Naive thymus-derived CD4-positive, alpha-beta T cell (primary cell): ENCODE measurements around the gene TMEM132D. TPM values are rescaled to one million over a fixed set of nuclear protein-coding genes. Genes with fewer than 3 reads are reported as not detected.

Experiments used
- ATAC-seq: fragments of 150-1000 bp; cut with Tn5 transposase; 2 replicates; pipeline ENCODE4 v1.10.0; 2021; ENCODE audit warnings: mild to moderate bottlenecking, moderate library complexity
- CTCF ChIA-PET: fragments of 350-600 bp; sonication (Branson Sonifier 250); formaldehyde crosslinking; loops from one replicate; lab custom pipeline; 2021; ENCODE audit warnings: antibody characterized with exemption; lab: Charles Lee
- POLR2A ChIA-PET: fragments of 350-600 bp; sonication (Branson Sonifier 250); formaldehyde crosslinking; loops from one replicate; lab custom pipeline; 2021; ENCODE audit warnings: antibody characterized with exemption, inconsistent platforms; lab: Charles Lee
- DNase-seq, 9 donors: peaks; one replicate each; pipeline versions ENCODE4 v3.0.0 to v3.0.0-alpha.2; 2020 to 2022; ENCODE audit warnings: mixed read lengths in 1 of 9
- H3K27ac ChIP-seq: one replicate; pipeline ENCODE4 v1.7.0; 2013; ENCODE audit warnings: mild to moderate bottlenecking, low read depth, low read length, moderate library complexity
- H3K27me3 ChIP-seq, 2 donors: one replicate each; pipeline ENCODE4 v1.7.0; 2013; ENCODE audit warnings: low read length in 2 of 2, mild to moderate bottlenecking in 2 of 2, moderate library complexity in 2 of 2; ENCODE audit not compliant: control insufficient read depth in 2 of 2, insufficient read depth in 2 of 2
- H3K36me3 ChIP-seq, 3 experiments: 1 replicate in 2 of 3; 2 replicates in 1 of 3; pipeline ENCODE4 v1.7.0; 2013; ENCODE audit warnings: low read length in 3 of 3, mild to moderate bottlenecking in 3 of 3, moderate library complexity in 1 of 3; ENCODE audit not compliant: insufficient read depth in 3 of 3, control insufficient read depth in 2 of 3
- H3K4me1 ChIP-seq, 2 donors: one replicate each; pipeline ENCODE4 v1.7.0; 2013; ENCODE audit warnings: low read length in 2 of 2, mild to moderate bottlenecking in 2 of 2, moderate library complexity in 1 of 2; ENCODE audit not compliant: control insufficient read depth in 2 of 2, insufficient read depth in 2 of 2
- H3K4me3 ChIP-seq: 2 replicates; pipeline ENCODE4 v1.7.0; 2013; ENCODE audit warnings: mild to moderate bottlenecking, low read length
- H3K9me3 ChIP-seq, 3 experiments: 1 replicate in 2 of 3; 2 replicates in 1 of 3; pipeline ENCODE4 v1.7.0; 2013; ENCODE audit warnings: low read length in 3 of 3; ENCODE audit not compliant: control insufficient read depth in 2 of 3
- H3K27ac Mint-ChIP-seq, 9 donors: one replicate each; pipeline ENCODE4 v1.8.0; 2020 to 2022; ENCODE audit warnings: mixed read lengths in 9 of 9, mild to moderate bottlenecking in 8 of 9, moderate library complexity in 5 of 9, inconsistent platforms in 2 of 9
- H3K27me3 Mint-ChIP-seq, 5 donors: one replicate each; pipeline ENCODE4 v1.8.0; 2021 to 2022; ENCODE audit warnings: mixed read lengths in 5 of 5, mild to moderate bottlenecking in 1 of 5
- H3K36me3 Mint-ChIP-seq, 5 donors: one replicate each; pipeline ENCODE4 v1.8.0; 2020 to 2022; ENCODE audit warnings: mixed read lengths in 5 of 5, mild to moderate bottlenecking in 3 of 5, inconsistent platforms in 1 of 5
- H3K4me1 Mint-ChIP-seq, 7 donors: one replicate each; pipeline ENCODE4 v1.8.0; 2020 to 2022; ENCODE audit warnings: mixed read lengths in 7 of 7, mild to moderate bottlenecking in 3 of 7, inconsistent platforms in 1 of 7
- H3K4me3 Mint-ChIP-seq, 10 donors: one replicate each; pipeline ENCODE4 v1.8.0; 2020 to 2022; ENCODE audit warnings: mild to moderate bottlenecking in 10 of 10, mixed read lengths in 10 of 10, moderate library complexity in 6 of 10, inconsistent platforms in 2 of 10
- H3K9me3 Mint-ChIP-seq, 11 donors: one replicate each; pipeline ENCODE4 v1.8.0; 2020 to 2022; ENCODE audit warnings: mixed read lengths in 11 of 11, mild to moderate bottlenecking in 4 of 11, inconsistent platforms in 1 of 11, moderate library complexity in 1 of 11
- intact Hi-C, 2 donors: fragments of 100-400 bp; cut with micrococcal nuclease; formaldehyde crosslinking; loops; one replicate each; pipeline ENCODE4 v1.15.1; 2023
- polyA plus RNA-seq, 2 donors: library from polyadenylated mRNA; unstranded; fragments of 300-500 nt; fragmentation: Illumina TruSeq; gene quantifications; one replicate each; pipeline ENCODE4 v1.2.3, GENCODE V29; 2021
- total RNA-seq, 6 experiments: library from RNA in 5 of 6; stranded (reverse) in 5 of 6; gene quantifications; 1 replicate in 5 of 6; 2 replicates in 1 of 6; pipeline ENCODE4 v1.2.3 and lab custom pipeline; 2021 to 2026

The TMEM132D gene
- total and polyA plus RNA-seq, 7 experiments from 2014 or later, result not detected

DNA sequence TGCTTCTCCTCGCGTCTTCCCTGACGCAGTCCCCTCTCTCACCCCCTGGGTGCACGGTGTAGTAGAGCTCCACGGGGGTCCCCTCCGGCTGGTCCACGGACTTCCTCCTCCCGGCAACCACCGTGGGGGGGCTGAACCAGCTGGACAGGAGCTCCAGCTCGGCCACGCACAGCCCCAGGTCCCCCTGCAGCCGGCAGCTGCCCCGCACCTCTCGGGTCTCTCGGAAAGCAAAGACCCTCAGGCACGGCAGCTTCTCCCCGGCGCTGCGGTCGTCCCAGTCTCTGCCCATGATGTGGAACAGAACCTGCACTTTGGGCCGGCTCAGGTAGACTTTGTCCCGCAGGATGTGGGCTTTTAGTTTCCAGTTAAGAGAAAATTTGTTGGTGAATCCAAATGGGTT, 203.8 kb downstream of the TMEM132D start:
- no peaks in the 10 kb centered on the region for H3K36me3 ChIP-seq
- H3K27me3 ChIP-seq, result no peaks in the 10 kb centered on the region
- intact Hi-C loops, result no loop called here
- ATAC-seq (no peak), DNase-seq (no peak)
- no peaks in the 10 kb centered on the region for H3K4me1 ChIP-seq
- ChIA-PET CTCF (no interaction called here), POLR2A (no interaction called here)
- H3K27ac ChIP-seq, result no peak overlapping the region
- H3K4me3 ChIP-seq, result no peak overlapping the region
- peaks cover 0 to 6% (median 0%) of the 10 kb centered on the region in 5 donors for H3K36me3 Mint-ChIP-seq
- peaks cover 1 to 24% (median 13%) of the 10 kb centered on the region in 11 donors for H3K9me3 Mint-ChIP-seq
- no peak overlapping the region for H3K27ac Mint-ChIP-seq
- H3K9me3 ChIP-seq, result peaks cover 0 to 4% (median 0%) of the 10 kb centered on the region in 3 experiments
- peaks cover 0 to 5% (median 0%) of the 10 kb centered on the region in 5 donors for H3K27me3 Mint-ChIP-seq
- no peaks in the 10 kb centered on the region for H3K4me1 Mint-ChIP-seq
- no peak overlapping the region for H3K4me3 Mint-ChIP-seq

DNA sequence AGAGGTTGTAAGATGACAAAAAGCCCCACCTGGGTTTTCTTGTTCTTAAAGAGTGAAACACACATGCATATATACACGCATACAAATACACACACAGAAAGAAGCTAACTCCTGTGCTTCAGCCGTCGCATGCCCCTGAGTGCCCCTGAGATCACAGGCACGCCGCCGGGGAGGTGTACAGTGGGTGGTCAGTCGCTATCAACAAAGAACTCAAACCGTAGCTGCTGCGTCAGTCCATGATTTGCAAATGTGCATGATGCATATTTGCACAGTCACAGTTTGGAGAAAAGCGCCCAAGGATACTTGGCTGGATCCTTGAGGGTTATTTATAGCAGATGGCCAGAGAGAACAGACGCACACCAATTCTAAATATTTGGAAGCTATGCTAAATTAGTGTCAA, 206.9 kb downstream of the TMEM132D start:
- H3K4me1 Mint-ChIP-seq, result no peaks in the 10 kb centered on the region
- peaks cover 0 to 5% (median 0%) of the 10 kb centered on the region in 5 donors for H3K27me3 Mint-ChIP-seq
- no peaks in the 10 kb centered on the region for H3K36me3 Mint-ChIP-seq
- peaks cover 1 to 15% (median 9%) of the 10 kb centered on the region in 11 donors for H3K9me3 Mint-ChIP-seq
- Histone ChIP-seq H3K27ac (no peak overlapping the region), H3K4me3 (no peak overlapping the region), H3K9me3 (no peaks in the 10 kb centered on the region), H3K36me3 (no peaks in the 10 kb centered on the region), H3K27me3 (no peaks in the 10 kb centered on the region), H3K4me1 (no peaks in the 10 kb centered on the region)
- DNase-seq (no peak), ATAC-seq (no peak)
- intact Hi-C loops, result no loop called here
- H3K4me3 Mint-ChIP-seq, result no peak overlapping the region
- POLR2A ChIA-PET, result no interaction called here
- CTCF ChIA-PET, result no interaction called here
- no peak overlapping the region for H3K27ac Mint-ChIP-seq

DNA sequence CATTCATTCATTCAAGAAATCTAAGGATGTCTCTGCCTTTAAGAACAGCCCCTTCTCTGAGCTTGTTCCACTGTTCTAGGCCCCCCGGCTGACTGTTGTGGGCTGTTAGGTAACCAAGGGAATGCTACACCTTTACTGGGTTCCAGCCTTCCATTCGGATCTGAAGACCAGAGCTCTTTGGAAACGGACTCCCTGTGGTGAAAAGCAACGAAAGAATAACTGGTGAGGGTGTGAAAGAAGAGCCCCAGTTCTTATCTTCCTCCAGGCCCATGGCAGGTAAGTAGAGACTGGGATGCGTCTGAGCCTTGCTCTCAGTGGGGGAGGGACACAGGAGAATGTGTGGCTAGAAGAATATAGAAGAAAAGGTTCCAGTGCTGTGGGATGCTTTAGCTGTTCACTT, 207.4 kb downstream of the TMEM132D start:
- ATAC-seq (no peak), DNase-seq (no peak)
- Mint-ChIP-seq H3K9me3 (peaks cover 1 to 15% (median 9%) of the 10 kb centered on the region in 11 donors), H3K27me3 (peaks cover 0 to 5% (median 0%) of the 10 kb centered on the region in 5 donors), H3K4me1 (no peaks in the 10 kb centered on the region), H3K4me3 (no peak overlapping the region), H3K27ac (no peak overlapping the region), H3K36me3 (no peaks in the 10 kb centered on the region)
- Histone ChIP-seq H3K27me3 (no peaks in the 10 kb centered on the region), H3K4me1 (no peaks in the 10 kb centered on the region), H3K36me3 (no peaks in the 10 kb centered on the region), H3K9me3 (no peaks in the 10 kb centered on the region), H3K27ac (no peak overlapping the region), H3K4me3 (no peak overlapping the region)
- POLR2A ChIA-PET, result no interaction called here
- intact Hi-C loops, result no loop called here
- CTCF ChIA-PET, result no interaction called here

DNA sequence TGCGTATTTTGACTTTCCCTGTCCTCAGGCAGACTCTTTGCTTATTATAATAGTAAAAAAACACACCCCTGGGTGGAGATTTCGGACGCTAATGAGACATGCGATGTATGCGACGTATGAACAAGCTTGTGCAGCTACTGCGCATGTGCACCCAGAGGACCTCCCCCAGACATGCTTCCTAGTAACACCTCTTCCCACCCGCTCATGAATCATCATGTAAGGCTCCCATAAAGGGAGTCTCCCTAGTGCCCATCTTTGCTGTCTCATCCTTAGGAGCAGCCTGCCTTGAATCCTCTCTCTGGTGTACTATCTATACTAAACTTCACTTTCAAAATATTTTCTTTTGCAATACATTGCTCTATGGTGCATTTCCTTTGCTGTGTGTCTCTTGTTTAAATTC, 210.1 kb downstream of the TMEM132D start:
- no peak overlapping the region for H3K27ac Mint-ChIP-seq
- Histone ChIP-seq H3K27me3 (no peaks in the 10 kb centered on the region), H3K4me1 (no peaks in the 10 kb centered on the region), H3K9me3 (no peaks in the 10 kb centered on the region), H3K4me3 (no peak overlapping the region), H3K36me3 (no peaks in the 10 kb centered on the region), H3K27ac (no peak overlapping the region)
- peaks cover 0 to 14% (median 5%) of the 10 kb centered on the region in 11 donors for H3K9me3 Mint-ChIP-seq
- ATAC-seq (no peak), DNase-seq (no peak)
- intact Hi-C loops, result no loop called here
- H3K27me3 Mint-ChIP-seq, result no peaks in the 10 kb centered on the region
- no peaks in the 10 kb centered on the region for H3K36me3 Mint-ChIP-seq
- H3K4me1 Mint-ChIP-seq, result no peaks in the 10 kb centered on the region
- H3K4me3 Mint-ChIP-seq, result no peak overlapping the region
- ChIA-PET CTCF (no interaction called here), POLR2A (no interaction called here)

DNA sequence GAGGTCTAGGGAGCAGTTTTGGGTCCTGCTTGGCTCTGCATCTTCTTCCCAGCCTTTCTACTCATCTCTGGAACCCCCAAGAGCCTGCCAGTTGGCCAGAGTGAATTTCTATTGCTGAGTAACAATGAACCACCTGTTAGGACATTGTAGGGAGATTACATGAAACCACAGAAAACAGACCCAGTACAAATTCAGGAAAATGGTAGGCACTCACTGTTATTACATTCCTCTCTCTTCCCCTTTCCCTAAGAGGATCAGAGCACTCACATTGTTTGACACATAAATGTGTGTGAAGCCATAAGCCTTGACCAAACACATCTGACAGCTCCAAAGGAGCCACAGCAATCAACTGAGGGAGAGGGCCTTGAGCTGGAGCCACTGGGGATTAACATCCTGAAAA, 216.1 kb downstream of the TMEM132D start:
- Mint-ChIP-seq H3K27me3 (no peaks in the 10 kb centered on the region), H3K9me3 (peaks cover 2 to 26% (median 12%) of the 10 kb centered on the region in 11 donors), H3K27ac (no peak overlapping the region), H3K36me3 (no peaks in the 10 kb centered on the region), H3K4me3 (no peak overlapping the region), H3K4me1 (no peaks in the 10 kb centered on the region)
- POLR2A ChIA-PET, result no interaction called here
- intact Hi-C loops, result no loop called here
- Histone ChIP-seq H3K36me3 (no peaks in the 10 kb centered on the region), H3K27ac (no peak overlapping the region), H3K9me3 (no peaks in the 10 kb centered on the region), H3K27me3 (no peaks in the 10 kb centered on the region), H3K4me3 (no peak overlapping the region), H3K4me1 (no peaks in the 10 kb centered on the region)
- DNase-seq (no peak), ATAC-seq (no peak)
- CTCF ChIA-PET, result no interaction called here

DNA sequence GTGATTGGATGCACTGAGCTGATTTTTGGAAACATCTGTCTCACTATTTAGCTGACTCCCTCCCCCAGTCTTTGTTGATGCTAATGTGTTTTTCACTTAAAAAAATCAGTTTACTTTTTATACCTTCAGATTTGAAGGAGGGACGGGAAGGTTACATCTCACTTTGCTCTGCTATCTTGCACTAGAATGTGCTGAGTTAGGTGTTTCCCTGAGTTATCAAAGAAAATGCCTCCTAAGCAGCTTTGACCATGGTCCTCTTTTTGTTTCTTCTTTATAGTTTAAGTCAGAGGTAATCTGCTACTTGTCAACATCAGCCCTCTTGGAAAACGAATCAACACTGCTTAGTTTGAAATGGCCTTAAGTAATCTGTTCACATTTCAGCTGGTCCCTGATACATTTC, 222.0 kb downstream of the TMEM132D start:
- CTCF ChIA-PET, result no interaction called here
- no peak overlapping the region for H3K27ac Mint-ChIP-seq
- no peak overlapping the region for H3K4me3 ChIP-seq

DNA sequence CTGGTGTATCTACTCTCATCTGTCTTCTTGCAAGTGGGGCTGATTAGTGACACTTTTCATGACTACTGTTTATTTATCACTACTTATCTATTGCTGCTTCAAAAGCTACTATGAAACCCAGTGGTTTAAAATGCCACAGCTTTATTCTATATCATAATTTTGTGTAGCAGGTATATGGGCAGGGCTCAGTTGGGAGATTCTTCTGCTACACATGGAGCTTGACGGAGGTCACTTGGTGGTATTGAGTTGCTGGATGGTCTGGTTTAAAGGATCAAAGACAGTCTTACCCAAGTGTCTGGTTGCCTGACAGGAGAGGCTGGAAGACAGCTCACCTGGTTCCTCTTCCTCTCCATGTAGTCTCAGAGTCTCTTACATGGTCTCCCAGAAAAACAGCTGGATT, 222.7 kb downstream of the TMEM132D start:
- intact Hi-C loops, result no loop called here
- no peaks in the 10 kb centered on the region for H3K4me1 ChIP-seq
- ATAC-seq (no peak), DNase-seq (no peak)
- H3K27me3 ChIP-seq, result no peaks in the 10 kb centered on the region
- H3K4me3 ChIP-seq, result no peak overlapping the region
- H3K36me3 Mint-ChIP-seq, result no peaks in the 10 kb centered on the region
- no peak overlapping the region for H3K4me3 Mint-ChIP-seq
- H3K9me3 ChIP-seq, result no peaks in the 10 kb centered on the region
- CTCF ChIA-PET, result no interaction called here
- no peaks in the 10 kb centered on the region for H3K4me1 Mint-ChIP-seq
- peaks cover 2 to 31% (median 17%) of the 10 kb centered on the region in 11 donors for H3K9me3 Mint-ChIP-seq
- no peaks in the 10 kb centered on the region for H3K36me3 ChIP-seq
- no peaks in the 10 kb centered on the region for H3K27me3 Mint-ChIP-seq
- H3K27ac ChIP-seq, result no peak overlapping the region
- POLR2A ChIA-PET, result no interaction called here
- no peak overlapping the region for H3K27ac Mint-ChIP-seq

More for the DNA sequence above, 222.0 kb downstream of the TMEM132D start:
- no peak for DNase-seq
- POLR2A ChIA-PET, result no interaction called here
- Mint-ChIP-seq H3K4me3 (no peak overlapping the region), H3K9me3 (peaks cover 2 to 30% (median 15%) of the 10 kb centered on the region in 11 donors), H3K4me1 (no peaks in the 10 kb centered on the region), H3K27me3 (no peaks in the 10 kb centered on the region), H3K36me3 (no peaks in the 10 kb centered on the region)
- Histone ChIP-seq H3K36me3 (no peaks in the 10 kb centered on the region), H3K27me3 (no peaks in the 10 kb centered on the region), H3K27ac (no peak overlapping the region), H3K9me3 (no peaks in the 10 kb centered on the region), H3K4me1 (no peaks in the 10 kb centered on the region)
- no peak for ATAC-seq
- intact Hi-C loops, result no loop called here
